DMS114 treated with DMSO at 0.1 percent for 48 hours (cell line): ENCODE results near the gene LMBR1.
"Not testable (repeated sequence)": the region's sequence is repeated elsewhere in the genome, so short reads cannot be mapped to it uniquely, and the experiment has no call there.

ENCODE experiments used
- DNase-seq: peaks from one replicate; lab custom pipeline; 2025; ENCODE audit not compliant: unreplicated experiment; lab: John Stamatoyannopoulos, UW

The LMBR1 gene

GRCh38 chr7:156803656-156804055 lies 89.3 kb downstream of the LMBR1 start:
- not testable (repeated sequence) for DNase-seq

GRCh38 chr7:156802214-156802613 lies 90.8 kb downstream of the LMBR1 start:
- DNase-seq, result no peak

- DNase-seq, result no peak
Observed at GRCh38 chr7:156795415-156795814, 97.6 kb downstream of the LMBR1 start.

GRCh38 chr7:156793334-156793733 lies 99.6 kb downstream of the LMBR1 start:
- DNase-seq, result no peak

- DNase-seq, result no peak
Observed at GRCh38 chr7:156792611-156793010, 100.4 kb downstream of the LMBR1 start.

GRCh38 chr7:156791241-156791640 lies 101.7 kb downstream of the LMBR1 start:
- no peak for DNase-seq

- DNase-seq, result no peak
Observed at GRCh38 chr7:156790264-156790663, 102.7 kb downstream of the LMBR1 start.

GRCh38 chr7:156785998-156786543 lies 106.9 kb downstream of the LMBR1 start:
- no peak for DNase-seq

- no peak for DNase-seq
Observed at GRCh38 chr7:156783864-156784263, 109.1 kb downstream of the LMBR1 start.

- no peak for DNase-seq
Observed at GRCh38 chr7:156781972-156782371, 111.0 kb downstream of the LMBR1 start.

GRCh38 chr7:156780724-156781455 lies 112.1 kb downstream of the LMBR1 start:
- DNase-seq, result no peak

- DNase-seq, result no peak
Observed at GRCh38 chr7:156778668-156779067, 114.3 kb downstream of the LMBR1 start.

GRCh38 chr7:156778201-156778600 lies 114.8 kb downstream of the LMBR1 start:
- no peak for DNase-seq

- DNase-seq, result no peak
Observed at GRCh38 chr7:156777364-156778069, 115.5 kb downstream of the LMBR1 start.

GRCh38 chr7:156776527-156776926 lies 116.5 kb downstream of the LMBR1 start:
- no peak for DNase-seq

- DNase-seq, result no peak
Observed at GRCh38 chr7:156773966-156774365, 119.0 kb downstream of the LMBR1 start.

GRCh38 chr7:156772725-156773124 lies 120.3 kb downstream of the LMBR1 start:
- DNase-seq, result no peak

- DNase-seq, result no peak
Observed at GRCh38 chr7:156768698-156769472, 124.1 kb downstream of the LMBR1 start.

- no peak for DNase-seq
Observed at GRCh38 chr7:156766666-156767065, 126.3 kb downstream of the LMBR1 start.

GRCh38 chr7:156765901-156766656 lies 126.9 kb downstream of the LMBR1 start:
- DNase-seq, result no peak

- no peak for DNase-seq
Observed at GRCh38 chr7:156764766-156765165, 128.2 kb downstream of the LMBR1 start.
